ENCODE results near the gene HTR3D. TPM values are rescaled to one million over a fixed set of nuclear protein-coding genes. Genes with fewer than 3 reads are reported as not detected.

HTR3D gene
- total and polyA plus RNA-seq, 2 of the 13 experiments (the other 11 are each of a cell fraction or from before 2014, with no cell fraction given): not detected

DNA sequence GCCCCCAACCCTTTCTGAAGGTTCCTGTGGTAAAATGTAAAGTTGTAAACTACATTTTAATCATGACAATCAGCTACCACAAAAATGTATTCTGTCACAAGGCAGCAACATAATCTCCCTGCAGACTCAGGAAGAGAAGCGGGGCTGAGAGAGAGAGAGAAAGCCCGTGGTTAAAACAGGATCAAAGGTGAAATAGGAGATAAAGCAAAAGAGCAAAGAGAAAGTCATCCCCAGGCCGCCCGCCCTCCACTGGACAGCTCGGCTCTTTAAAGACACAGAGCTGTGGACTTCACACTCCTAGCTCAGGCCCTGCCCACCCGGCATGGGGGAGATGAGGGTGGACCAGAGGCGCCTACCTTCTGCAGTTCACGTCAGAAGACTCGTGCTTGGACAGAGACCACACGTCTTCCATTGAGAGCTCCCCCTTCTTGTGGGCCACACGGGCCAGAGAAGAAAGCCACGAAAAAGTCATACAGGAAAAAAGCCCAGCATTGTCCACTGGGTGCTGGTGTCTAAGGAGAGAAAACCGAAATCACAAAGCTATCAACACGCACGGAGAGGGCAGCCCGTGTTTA is 43.2 kb upstream of the HTR3D start (continued):
- TF ChIP-seq, protein P1, sequence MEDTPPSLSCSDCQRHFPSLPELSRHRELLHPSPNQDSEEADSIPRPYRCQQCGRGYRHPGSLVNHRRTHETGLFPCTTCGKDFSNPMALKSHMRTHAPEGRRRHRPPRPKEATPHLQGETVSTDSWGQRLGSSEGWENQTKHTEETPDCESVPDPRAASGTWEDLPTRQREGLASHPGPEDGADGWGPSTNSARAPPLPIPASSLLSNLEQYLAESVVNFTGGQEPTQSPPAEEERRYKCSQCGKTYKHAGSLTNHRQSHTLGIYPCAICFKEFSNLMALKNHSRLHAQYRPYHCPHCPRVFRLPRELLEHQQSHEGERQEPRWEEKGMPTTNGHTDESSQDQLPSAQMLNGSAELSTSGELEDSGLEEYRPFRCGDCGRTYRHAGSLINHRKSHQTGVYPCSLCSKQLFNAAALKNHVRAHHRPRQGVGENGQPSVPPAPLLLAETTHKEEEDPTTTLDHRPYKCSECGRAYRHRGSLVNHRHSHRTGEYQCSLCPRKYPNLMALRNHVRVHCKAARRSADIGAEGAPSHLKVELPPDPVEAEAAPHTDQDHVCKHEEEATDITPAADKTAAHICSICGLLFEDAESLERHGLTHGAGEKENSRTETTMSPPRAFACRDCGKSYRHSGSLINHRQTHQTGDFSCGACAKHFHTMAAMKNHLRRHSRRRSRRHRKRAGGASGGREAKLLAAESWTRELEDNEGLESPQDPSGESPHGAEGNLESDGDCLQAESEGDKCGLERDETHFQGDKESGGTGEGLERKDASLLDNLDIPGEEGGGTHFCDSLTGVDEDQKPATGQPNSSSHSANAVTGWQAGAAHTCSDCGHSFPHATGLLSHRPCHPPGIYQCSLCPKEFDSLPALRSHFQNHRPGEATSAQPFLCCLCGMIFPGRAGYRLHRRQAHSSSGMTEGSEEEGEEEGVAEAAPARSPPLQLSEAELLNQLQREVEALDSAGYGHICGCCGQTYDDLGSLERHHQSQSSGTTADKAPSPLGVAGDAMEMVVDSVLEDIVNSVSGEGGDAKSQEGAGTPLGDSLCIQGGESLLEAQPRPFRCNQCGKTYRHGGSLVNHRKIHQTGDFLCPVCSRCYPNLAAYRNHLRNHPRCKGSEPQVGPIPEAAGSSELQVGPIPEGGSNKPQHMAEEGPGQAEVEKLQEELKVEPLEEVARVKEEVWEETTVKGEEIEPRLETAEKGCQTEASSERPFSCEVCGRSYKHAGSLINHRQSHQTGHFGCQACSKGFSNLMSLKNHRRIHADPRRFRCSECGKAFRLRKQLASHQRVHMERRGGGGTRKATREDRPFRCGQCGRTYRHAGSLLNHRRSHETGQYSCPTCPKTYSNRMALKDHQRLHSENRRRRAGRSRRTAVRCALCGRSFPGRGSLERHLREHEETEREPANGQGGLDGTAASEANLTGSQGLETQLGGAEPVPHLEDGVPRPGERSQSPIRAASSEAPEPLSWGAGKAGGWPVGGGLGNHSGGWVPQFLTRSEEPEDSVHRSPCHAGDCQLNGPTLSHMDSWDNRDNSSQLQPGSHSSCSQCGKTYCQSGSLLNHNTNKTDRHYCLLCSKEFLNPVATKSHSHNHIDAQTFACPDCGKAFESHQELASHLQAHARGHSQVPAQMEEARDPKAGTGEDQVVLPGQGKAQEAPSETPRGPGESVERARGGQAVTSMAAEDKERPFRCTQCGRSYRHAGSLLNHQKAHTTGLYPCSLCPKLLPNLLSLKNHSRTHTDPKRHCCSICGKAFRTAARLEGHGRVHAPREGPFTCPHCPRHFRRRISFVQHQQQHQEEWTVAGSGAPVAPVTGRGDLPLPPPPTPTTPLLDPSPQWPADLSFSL (CRISPR knock-in tag; IDR thresholded peaks at IDR 0.05): no peak
- peak; percentile 65; the same call in 1 of the 2 replicates for TF ChIP-seq RAD21 (CRISPR knock-in tag; IDR thresholded peaks at IDR 0.05)
- TF ChIP-seq, protein P2, sequence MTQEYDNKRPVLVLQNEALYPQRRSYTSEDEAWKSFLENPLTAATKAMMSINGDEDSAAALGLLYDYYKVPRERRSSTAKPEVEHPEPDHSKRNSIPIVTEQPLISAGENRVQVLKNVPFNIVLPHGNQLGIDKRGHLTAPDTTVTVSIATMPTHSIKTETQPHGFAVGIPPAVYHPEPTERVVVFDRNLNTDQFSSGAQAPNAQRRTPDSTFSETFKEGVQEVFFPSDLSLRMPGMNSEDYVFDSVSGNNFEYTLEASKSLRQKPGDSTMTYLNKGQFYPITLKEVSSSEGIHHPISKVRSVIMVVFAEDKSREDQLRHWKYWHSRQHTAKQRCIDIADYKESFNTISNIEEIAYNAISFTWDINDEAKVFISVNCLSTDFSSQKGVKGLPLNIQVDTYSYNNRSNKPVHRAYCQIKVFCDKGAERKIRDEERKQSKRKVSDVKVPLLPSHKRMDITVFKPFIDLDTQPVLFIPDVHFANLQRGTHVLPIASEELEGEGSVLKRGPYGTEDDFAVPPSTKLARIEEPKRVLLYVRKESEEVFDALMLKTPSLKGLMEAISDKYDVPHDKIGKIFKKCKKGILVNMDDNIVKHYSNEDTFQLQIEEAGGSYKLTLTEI (CRISPR knock-in tag; conservative IDR thresholded peaks at IDR 0.05): no peak
- no peak for TF ChIP-seq ZBTB42 (CRISPR knock-in tag; IDR thresholded peaks at IDR 0.05)
- TF ChIP-seq, protein P3, sequence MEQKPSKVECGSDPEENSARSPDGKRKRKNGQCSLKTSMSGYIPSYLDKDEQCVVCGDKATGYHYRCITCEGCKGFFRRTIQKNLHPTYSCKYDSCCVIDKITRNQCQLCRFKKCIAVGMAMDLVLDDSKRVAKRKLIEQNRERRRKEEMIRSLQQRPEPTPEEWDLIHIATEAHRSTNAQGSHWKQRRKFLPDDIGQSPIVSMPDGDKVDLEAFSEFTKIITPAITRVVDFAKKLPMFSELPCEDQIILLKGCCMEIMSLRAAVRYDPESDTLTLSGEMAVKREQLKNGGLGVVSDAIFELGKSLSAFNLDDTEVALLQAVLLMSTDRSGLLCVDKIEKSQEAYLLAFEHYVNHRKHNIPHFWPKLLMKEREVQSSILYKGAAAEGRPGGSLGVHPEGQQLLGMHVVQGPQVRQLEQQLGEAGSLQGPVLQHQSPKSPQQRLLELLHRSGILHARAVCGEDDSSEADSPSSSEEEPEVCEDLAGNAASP (CRISPR knock-in tag; IDR thresholded peaks at IDR 0.05; ENCODE audit: borderline replicate concordance): peak; percentile 69
- no peak for TF ChIP-seq ZNF841 (CRISPR knock-in tag; IDR thresholded peaks at IDR 0.05; ENCODE audit: borderline replicate concordance)
- TF ChIP-seq, protein P4, sequence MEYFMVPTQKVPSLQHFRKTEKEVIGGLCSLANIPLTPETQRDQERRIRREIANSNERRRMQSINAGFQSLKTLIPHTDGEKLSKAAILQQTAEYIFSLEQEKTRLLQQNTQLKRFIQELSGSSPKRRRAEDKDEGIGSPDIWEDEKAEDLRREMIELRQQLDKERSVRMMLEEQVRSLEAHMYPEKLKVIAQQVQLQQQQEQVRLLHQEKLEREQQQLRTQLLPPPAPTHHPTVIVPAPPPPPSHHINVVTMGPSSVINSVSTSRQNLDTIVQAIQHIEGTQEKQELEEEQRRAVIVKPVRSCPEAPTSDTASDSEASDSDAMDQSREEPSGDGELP (IDR thresholded peaks at IDR 0.05; ENCODE audit: borderline replicate concordance, low read depth): peak; percentile 28; the same call in 1 of the 2 replicates
- no peak for TF ChIP-seq ZNF672 (CRISPR knock-in tag; IDR thresholded peaks at IDR 0.05)
- no peak for TF ChIP-seq ZNF619 (CRISPR knock-in tag; IDR thresholded peaks at IDR 0.05)
- TF ChIP-seq, protein P5, sequence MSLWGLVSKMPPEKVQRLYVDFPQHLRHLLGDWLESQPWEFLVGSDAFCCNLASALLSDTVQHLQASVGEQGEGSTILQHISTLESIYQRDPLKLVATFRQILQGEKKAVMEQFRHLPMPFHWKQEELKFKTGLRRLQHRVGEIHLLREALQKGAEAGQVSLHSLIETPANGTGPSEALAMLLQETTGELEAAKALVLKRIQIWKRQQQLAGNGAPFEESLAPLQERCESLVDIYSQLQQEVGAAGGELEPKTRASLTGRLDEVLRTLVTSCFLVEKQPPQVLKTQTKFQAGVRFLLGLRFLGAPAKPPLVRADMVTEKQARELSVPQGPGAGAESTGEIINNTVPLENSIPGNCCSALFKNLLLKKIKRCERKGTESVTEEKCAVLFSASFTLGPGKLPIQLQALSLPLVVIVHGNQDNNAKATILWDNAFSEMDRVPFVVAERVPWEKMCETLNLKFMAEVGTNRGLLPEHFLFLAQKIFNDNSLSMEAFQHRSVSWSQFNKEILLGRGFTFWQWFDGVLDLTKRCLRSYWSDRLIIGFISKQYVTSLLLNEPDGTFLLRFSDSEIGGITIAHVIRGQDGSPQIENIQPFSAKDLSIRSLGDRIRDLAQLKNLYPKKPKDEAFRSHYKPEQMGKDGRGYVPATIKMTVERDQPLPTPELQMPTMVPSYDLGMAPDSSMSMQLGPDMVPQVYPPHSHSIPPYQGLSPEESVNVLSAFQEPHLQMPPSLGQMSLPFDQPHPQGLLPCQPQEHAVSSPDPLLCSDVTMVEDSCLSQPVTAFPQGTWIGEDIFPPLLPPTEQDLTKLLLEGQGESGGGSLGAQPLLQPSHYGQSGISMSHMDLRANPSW (CRISPR knock-in tag; IDR thresholded peaks at IDR 0.05; ENCODE audit: borderline replicate concordance): no peak
- TF ChIP-seq NCOA1 (CRISPR knock-in tag; IDR thresholded peaks at IDR 0.05): no peak
- TF ChIP-seq, protein P6, sequence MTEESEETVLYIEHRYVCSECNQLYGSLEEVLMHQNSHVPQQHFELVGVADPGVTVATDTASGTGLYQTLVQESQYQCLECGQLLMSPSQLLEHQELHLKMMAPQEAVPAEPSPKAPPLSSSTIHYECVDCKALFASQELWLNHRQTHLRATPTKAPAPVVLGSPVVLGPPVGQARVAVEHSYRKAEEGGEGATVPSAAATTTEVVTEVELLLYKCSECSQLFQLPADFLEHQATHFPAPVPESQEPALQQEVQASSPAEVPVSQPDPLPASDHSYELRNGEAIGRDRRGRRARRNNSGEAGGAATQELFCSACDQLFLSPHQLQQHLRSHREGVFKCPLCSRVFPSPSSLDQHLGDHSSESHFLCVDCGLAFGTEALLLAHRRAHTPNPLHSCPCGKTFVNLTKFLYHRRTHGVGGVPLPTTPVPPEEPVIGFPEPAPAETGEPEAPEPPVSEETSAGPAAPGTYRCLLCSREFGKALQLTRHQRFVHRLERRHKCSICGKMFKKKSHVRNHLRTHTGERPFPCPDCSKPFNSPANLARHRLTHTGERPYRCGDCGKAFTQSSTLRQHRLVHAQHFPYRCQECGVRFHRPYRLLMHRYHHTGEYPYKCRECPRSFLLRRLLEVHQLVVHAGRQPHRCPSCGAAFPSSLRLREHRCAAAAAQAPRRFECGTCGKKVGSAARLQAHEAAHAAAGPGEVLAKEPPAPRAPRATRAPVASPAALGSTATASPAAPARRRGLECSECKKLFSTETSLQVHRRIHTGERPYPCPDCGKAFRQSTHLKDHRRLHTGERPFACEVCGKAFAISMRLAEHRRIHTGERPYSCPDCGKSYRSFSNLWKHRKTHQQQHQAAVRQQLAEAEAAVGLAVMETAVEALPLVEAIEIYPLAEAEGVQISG (CRISPR knock-in tag; IDR thresholded peaks at IDR 0.05): peak; percentile 60

Measured in HepG2 (cell line).